H1 (cell line): ENCODE measurements around the gene C1orf21. TPM values are rescaled to one million over a fixed set of nuclear protein-coding genes. Genes with fewer than 3 reads are reported as not detected.

Experiments used
- CTCF ChIA-PET: fragments of 300-600 bp; sonication (Branson Sonifier 250); formaldehyde crosslinking; loops from one replicate; lab custom pipeline; 2021; ENCODE audit not compliant: partially characterized antibody; lab: Charles Lee
- POLR2A ChIA-PET: fragments of 300-600 bp; sonication (Branson Sonifier 250); formaldehyde crosslinking; loops from one replicate; lab custom pipeline; 2021; ENCODE audit warnings: inconsistent platforms; ENCODE audit not compliant: partially characterized antibody; lab: Charles Lee
- DNase-seq, 2 experiments: peaks; one replicate each; pipeline versions ENCODE4 v3.0.0 to v3.0.0-alpha.2; 2010 to 2022; ENCODE audit warnings: low spot score in 2 of 2, low read depth in 1 of 2, mixed read lengths in 1 of 2
- FAIRE-seq: peaks from 2 replicates; lab custom pipeline; 2011; peaks lifted over from hg19 to GRCh38; lab: Jason Lieb, UNC
- H2AFZ ChIP-seq: 2 replicates; pipeline ENCODE4 v1.8.1; 2012; ENCODE audit warnings: low read length, inconsistent platforms
- H2AK5ac ChIP-seq: 2 replicates; pipeline ENCODE4 v1.6.1; 2013; ENCODE audit warnings: low read depth, low read length
- H2BK120ac ChIP-seq: replicated peaks from 2 replicates; pipeline ENCODE3; 2013; ENCODE audit warnings: low read depth, low read length, inconsistent platforms
- H2BK12ac ChIP-seq: 2 replicates; pipeline ENCODE4 v1.6.1; 2013; ENCODE audit warnings: low read depth, low read length
- H2BK15ac ChIP-seq: 2 replicates; pipeline ENCODE4 v1.6.1; 2013; ENCODE audit warnings: low read length
- H2BK20ac ChIP-seq: 2 replicates; pipeline ENCODE4 v1.6.1; 2013; ENCODE audit warnings: low read length
- H2BK5ac ChIP-seq: 2 replicates; pipeline ENCODE4 v1.6.1; 2013; ENCODE audit warnings: low read depth, low read length
- H3K14ac ChIP-seq: 2 replicates; pipeline ENCODE4 v1.6.1; 2013; ENCODE audit warnings: inconsistent platforms; ENCODE audit not compliant: insufficient read length
- H3K18ac ChIP-seq: 2 replicates; pipeline ENCODE4 v1.6.1; 2013; ENCODE audit warnings: low read length; ENCODE audit errors: extremely low read depth
- H3K23ac ChIP-seq: 2 replicates; pipeline ENCODE4 v1.6.1; 2013; ENCODE audit warnings: inconsistent platforms; ENCODE audit not compliant: insufficient read length
- H3K23me2 ChIP-seq: 2 replicates; pipeline ENCODE4 v1.6.1; 2013; ENCODE audit warnings: low read depth, low read length
- H3K27ac ChIP-seq: 2 replicates; pipeline ENCODE4 v1.6.1; 2011; ENCODE audit warnings: low read depth, low read length, inconsistent platforms
- H3K27me3 ChIP-seq, 4 experiments: replicated peaks in 1 of 4; 1 replicate in 1 of 4; 2 replicates in 3 of 4; pipeline versions ENCODE4 v1.6.1 to v1.8.1; 2011 to 2013; ENCODE audit warnings: low read length in 3 of 4, mild to moderate bottlenecking in 3 of 4, inconsistent platforms in 2 of 4, mixed read lengths in 2 of 4, moderate library complexity in 1 of 4; ENCODE audit not compliant: control insufficient read depth in 3 of 4, insufficient read depth in 3 of 4; ENCODE audit errors: extremely low read depth in 1 of 4
- H3K36me3 ChIP-seq, 4 experiments: 2 replicates each; pipeline versions ENCODE4 v1.6.1 to v1.8.1; 2011 to 2013; ENCODE audit warnings: mild to moderate bottlenecking in 4 of 4, low read length in 3 of 4, moderate library complexity in 2 of 4, control low read depth in 1 of 4, inconsistent platforms in 1 of 4; ENCODE audit not compliant: insufficient read depth in 4 of 4, control insufficient read depth in 2 of 4
- H3K4ac ChIP-seq: replicated peaks from 2 replicates; pipeline ENCODE3; 2013; ENCODE audit warnings: low read length, low read depth, mixed read lengths, inconsistent platforms; ENCODE audit not compliant: insufficient read length
- H3K4me1 ChIP-seq, 4 experiments: replicated peaks in 1 of 4; 1 replicate in 1 of 4; 2 replicates in 3 of 4; pipeline versions ENCODE4 v1.6.1 to v1.8.1; 2011 to 2013; ENCODE audit warnings: low read length in 3 of 4, inconsistent platforms in 2 of 4, mixed read lengths in 1 of 4; ENCODE audit not compliant: insufficient read depth in 4 of 4, control insufficient read depth in 3 of 4
- H3K4me2 ChIP-seq, 2 experiments: 2 replicates each; pipeline versions ENCODE4 v1.6.1 to v1.8.1; 2011 to 2013; ENCODE audit warnings: low read depth in 2 of 2, low read length in 2 of 2, control low read depth in 1 of 2, inconsistent platforms in 1 of 2, mild to moderate bottlenecking in 1 of 2; ENCODE audit not compliant: insufficient read depth in 1 of 2
- H3K4me3 ChIP-seq, 4 experiments: fragments of 200-600, 300-600 bp in 1 of 4; sonication (generic), shearing (Covaris generic), sonication (Bioruptor Twin) in 1 of 4; 2 replicates each; pipeline versions ENCODE4 v1.5.1 to v1.8.1; 2011 to 2016; ENCODE audit warnings: low read length in 4 of 4, low read depth in 3 of 4, control low read depth in 2 of 4, inconsistent platforms in 2 of 4, mild to moderate bottlenecking in 2 of 4, mixed read lengths in 1 of 4, moderate library complexity in 1 of 4; ENCODE audit not compliant: insufficient read depth in 2 of 4; ENCODE audit errors: extremely low read depth in 1 of 4
- H3K56ac ChIP-seq: replicated peaks from 2 replicates; pipeline ENCODE3; 2013; ENCODE audit warnings: low read depth, mild to moderate bottlenecking, mixed read lengths, low read length, inconsistent platforms; ENCODE audit not compliant: insufficient read length
- H3K79me1 ChIP-seq: 2 replicates; pipeline ENCODE4 v1.6.1; 2013; ENCODE audit warnings: low read depth, low read length, control low read depth
- H3K79me2 ChIP-seq, 2 experiments: 2 replicates each; pipeline versions ENCODE4 v1.6.1 to v1.8.1; 2012 to 2013; ENCODE audit warnings: low read length in 2 of 2, mild to moderate bottlenecking in 2 of 2, inconsistent platforms in 1 of 2; ENCODE audit not compliant: insufficient read depth in 2 of 2, control insufficient read depth in 1 of 2
- H3K9ac ChIP-seq, 4 experiments: replicated peaks in 1 of 4; 1 replicate in 1 of 4; 2 replicates in 3 of 4; pipeline versions ENCODE4 v1.6.1 to v1.8.1; 2011 to 2013; ENCODE audit warnings: low read depth in 3 of 4, low read length in 3 of 4, control low read depth in 2 of 4, mild to moderate bottlenecking in 2 of 4, moderate library complexity in 2 of 4, inconsistent platforms in 1 of 4; ENCODE audit errors: extremely low read depth in 1 of 4
- H3K9me3 ChIP-seq, 2 experiments: 2 replicates each; pipeline versions ENCODE4 v1.6.1 to v1.8.1; 2012 to 2013; ENCODE audit warnings: mild to moderate bottlenecking in 2 of 2, moderate library complexity in 2 of 2, control low read depth in 1 of 2, inconsistent platforms in 1 of 2, low read depth in 1 of 2, low read length in 1 of 2, mixed read lengths in 1 of 2; ENCODE audit not compliant: insufficient read depth in 2 of 2
- H4K20me1 ChIP-seq, 2 experiments: replicated peaks in 1 of 2; 2 replicates each; pipeline versions ENCODE3 to v1.8.1; 2011 to 2013; ENCODE audit warnings: inconsistent platforms in 2 of 2, low read length in 2 of 2, mild to moderate bottlenecking in 1 of 2; ENCODE audit not compliant: insufficient read depth in 2 of 2, control insufficient read depth in 1 of 2
- H4K5ac ChIP-seq: 2 replicates; pipeline ENCODE4 v1.6.1; 2013; ENCODE audit warnings: low read length, low read depth, mixed read lengths, inconsistent platforms; ENCODE audit not compliant: insufficient read length
- H4K8ac ChIP-seq: 2 replicates; pipeline ENCODE4 v1.8.0; 2013; ENCODE audit warnings: mild to moderate bottlenecking, moderate library complexity, low read length, inconsistent platforms; ENCODE audit not compliant: insufficient read depth; ENCODE audit errors: extremely low read depth
- H4K91ac ChIP-seq: replicated peaks from 2 replicates; pipeline ENCODE3; 2013; ENCODE audit warnings: low read length, mixed read lengths, inconsistent platforms; ENCODE audit not compliant: insufficient read length
- ASH2L ChIP-seq: fragments of 200-600, 300-600 bp; sonication (generic); IDR thresholded peaks from one replicate; pipeline ENCODE4 v1.7.1; 2017; ENCODE audit warnings: low read length
- CBX8 ChIP-seq: fragments of 300-800, 300-1000 bp; sonication (generic); IDR thresholded peaks from 2 replicates; pipeline ENCODE4 v1.7.1; 2016; ENCODE audit warnings: low read depth, low read length, borderline replicate concordance
- EP300 ChIP-seq, 2 experiments: IDR thresholded peaks; 1 replicate in 1 of 2; 2 replicates in 1 of 2; pipeline ENCODE4 v1.6.1; 2011 to 2012; ENCODE audit warnings: low read depth in 2 of 2, low read length in 2 of 2, mild to moderate bottlenecking in 2 of 2, borderline replicate concordance in 1 of 2, inconsistent platforms in 1 of 2, moderate library complexity in 1 of 2
- EZH2 ChIP-seq: fragments of 200-600 bp; sonication (generic); IDR thresholded peaks from 2 replicates; pipeline ENCODE4 v1.7.1; 2012; ENCODE audit warnings: low read depth, mild to moderate bottlenecking, moderate library complexity, low read length, inconsistent platforms; ENCODE audit not compliant: severe bottlenecking
- NANOG ChIP-seq: IDR thresholded peaks from 2 replicates; pipeline ENCODE4 v1.6.1; 2011; ENCODE audit warnings: low read length, low read depth, mild to moderate bottlenecking, inconsistent platforms; ENCODE audit not compliant: insufficient read depth, poor library complexity, severe bottlenecking
- POU5F1 ChIP-seq: IDR thresholded peaks from 2 replicates; pipeline ENCODE4 v1.6.1; 2011; ENCODE audit warnings: low read depth, mild to moderate bottlenecking, low read length, moderate library complexity
- USF2 ChIP-seq: IDR thresholded peaks from 2 replicates; pipeline ENCODE4 v1.6.1; 2011; ENCODE audit warnings: low read length, improper control_type of control experiment
- WGBS, 2 experiments: shearing (Covaris generic) in 1 of 2; methylation state at CpG; one replicate each; pipeline versions ENCODE4 v1.1.6 to v1.1.7; 2013 to 2015; ENCODE audit warnings: low lambda C conversion rate in 2 of 2, mixed read lengths in 2 of 2, inconsistent platforms in 1 of 2, low coverage in 1 of 2, missing lambda C conversion rate in 1 of 2; ENCODE audit not compliant: insufficient replicate concordance in 2 of 2, insufficient coverage in 1 of 2, insufficient read length in 1 of 2; ENCODE audit errors: extremely low coverage in 1 of 2, missing lambda C conversion rate in 1 of 2; 5-methylcytosine and 5-hydroxymethylcytosine counted together
- polyA plus RNA-seq, 7 experiments: library from polyadenylated mRNA; depleted of rRNA in 3 of 7; stranded (reverse) in 5 of 7; unstranded in 2 of 7; fragments of >200 nt in 5 of 7; fragments of 200-250 nt in 2 of 7; gene quantifications; 1 replicate in 5 of 7; 2 replicates in 1 of 7; 4 replicates in 1 of 7; pipeline versions ENCODE4 v1.2.1 to v1.2.3, GENCODE V29; 2011 to 2013; ENCODE audit warnings: missing spikeins in 2 of 7, mixed read lengths in 2 of 7
- total RNA-seq: library from RNA; stranded (reverse); fragmentation: NEBNext Ultra II Directional; extraction: Animal tissue kit (Norgen Biotek cat#: 25700); gene quantifications from 2 replicates; pipeline ENCODE4 v1.2.1, GENCODE V29; 2021

C1orf21 gene
- total and polyA plus RNA-seq, 2 of the 8 experiments (the other 6 are each of a cell fraction or from before 2014, with no cell fraction given) = 16.6 to 51.0 TPM

GRCh38 chr1:184539580-184539979 is 152.8 kb downstream of the C1orf21 start:
- TF ChIP-seq POU5F1 (no peak), ASH2L (no peak), EZH2 (no peak), CBX8 (no peak), NANOG (no peak), EP300 (IDR thresholded peaks at IDR 0.05; ENCODE audit: borderline replicate concordance in 1 of 2, low read depth in 2 of 2, low read length in 2 of 2) (no peak), USF2 (no peak)
- H3K27me3 ChIP-seq = no peaks in the 10 kb centered on the region
- no peak overlapping the region for H2BK120ac ChIP-seq
- CTCF ChIA-PET = interaction anchor here (0.5 kb wide), 1 partner anchor 838 kb away, joined by 3 read pairs; no protein-coding TSS in a partner anchor
- no peak overlapping the region for H3K23ac ChIP-seq
- no peak overlapping the region for H3K4me3 ChIP-seq
- H3K56ac ChIP-seq = no peak overlapping the region
- H4K91ac ChIP-seq = no peak overlapping the region
- H3K4ac ChIP-seq = no peak overlapping the region
- no peak overlapping the region for H2BK15ac ChIP-seq
- no peak overlapping the region for H3K14ac ChIP-seq
- FAIRE-seq (no peak), DNase-seq (no peak)
- no peaks in the 10 kb centered on the region for H4K20me1 ChIP-seq
- H3K9me3 ChIP-seq = peaks cover 0 to 4% of the 10 kb centered on the region in 2 experiments; a peak in 1 of 4 replicates
- no peak overlapping the region for H3K9ac ChIP-seq
- WGBS, 2 experiments = 78% methylated on average over 2 of the region's 2 CpGs; no CpG with 5 or more reads in 1 of the 2 experiments
- H3K4me2 ChIP-seq = no peak overlapping the region
- no peak overlapping the region for H3K18ac ChIP-seq
- no peak overlapping the region for H2BK5ac ChIP-seq
- peaks cover 0 to 7% of the 10 kb centered on the region in 2 experiments; a peak in 1 of 4 replicates for H3K79me2 ChIP-seq
- POLR2A ChIA-PET = no interaction called here
- H3K79me1 ChIP-seq = peaks cover under 1% of the 10 kb centered on the region; the same call in 1 of the 2 replicates
- H4K5ac ChIP-seq = no peak overlapping the region
- H2BK20ac ChIP-seq = no peak overlapping the region
- no peak overlapping the region for H4K8ac ChIP-seq
- H2AK5ac ChIP-seq = no peak overlapping the region
- no peak overlapping the region for H2AFZ ChIP-seq
- no peak overlapping the region for H2BK12ac ChIP-seq
- H3K27ac ChIP-seq = no peak overlapping the region
- no peaks in the 10 kb centered on the region for H3K4me1 ChIP-seq
- no peaks in the 10 kb centered on the region for H3K23me2 ChIP-seq
- H3K36me3 ChIP-seq = peaks cover 0 to 12% (median 1%) of the 10 kb centered on the region in 4 experiments; a peak in 3 of 8 replicates
